Erythroblast (primary cell): ENCODE results near the gene SORT1.

Experiments used
- GATA1 ChIP-seq: IDR thresholded peaks from 2 replicates; pipeline ENCODE4 v1.6.1; 2011; ENCODE audit warnings: low read depth, mild to moderate bottlenecking, control low read depth, low read length, moderate library complexity
- POLR2A ChIP-seq: IDR thresholded peaks from 2 replicates; pipeline ENCODE4 v1.6.1; 2011; ENCODE audit warnings: mild to moderate bottlenecking, low read length

- TF ChIP-seq POLR2A = no peak
- no peak for TF ChIP-seq GATA1
These were observed 29.3 kb downstream of the SORT1 start for GRCh38 chr1:109368464-109368863.
